GM12891 (cell line): ENCODE data around the gene ITGB2.

Source experiments
- POLR2A ChIP-seq: IDR thresholded peaks from 2 replicates; pipeline ENCODE4 v1.6.1; 2011; ENCODE audit warnings: low read depth, low read length, control low read depth
- TAF1 ChIP-seq: IDR thresholded peaks from 2 replicates; pipeline ENCODE4 v1.6.1; 2011; ENCODE audit warnings: low read depth, low read length, control low read depth

- no peak for TF ChIP-seq TAF1
- TF ChIP-seq POLR2A: no peak
Measured at GRCh38 chr21:44836666-44837471, 83.8 kb downstream of the ITGB2 start.
